K562 (cell line): ENCODE measurements around the gene COQ8A. TPM values are rescaled to one million over a fixed set of nuclear protein-coding genes. Genes with fewer than 3 reads are reported as not detected.

Experiments
- ATAC-seq: fragments of 200-7000 bp; cut with Tn5 transposase; 3 replicates; pipeline ENCODE4 v1.9.1; 2020; ENCODE audit warnings: moderate library complexity
- BruUV-seq: library from RNA; stranded (reverse); fragments of 400-500 nt; replicated peaks from 2 replicates; lab custom pipeline; 2021; lab: Mats Ljungman, UMichigan
- CTCF ChIA-PET: fragments of 300-600 bp; formaldehyde crosslinking; extraction: SDS; loops from one replicate; lab custom pipeline; 2021; ENCODE audit warnings: low intra/inter-chr PET ratio; lab: Yijun Ruan, JAX
- POLR2A ChIA-PET: fragments of 300-600, 350-650 bp; sonication (Branson Sonifier 250); formaldehyde crosslinking; extraction: SDS; loops from one replicate; lab custom pipeline; 2021; ENCODE audit warnings: antibody characterized with exemption, inconsistent platforms; lab: Yijun Ruan, JAX
- DNase-seq, 4 experiments: peaks; one replicate each; pipeline versions ENCODE4 v3.0.0 to v3.0.0-alpha.2; 2011 to 2018; ENCODE audit warnings: low spot score in 3 of 4, mixed read lengths in 3 of 4; ENCODE audit errors: extremely low read depth in 1 of 4
- FAIRE-seq: peaks from 2 replicates; lab custom pipeline; 2011; peaks lifted over from hg19 to GRCh38; lab: Jason Lieb, UNC
- H2AFZ ChIP-seq: 2 replicates; pipeline ENCODE4 v1.6.0; 2011; ENCODE audit warnings: low read depth, low read length, control low read depth, inconsistent platforms
- H3K27ac ChIP-seq: fragments of 200-600 bp; 3 replicates; pipeline ENCODE4 v1.8.0; 2011; ENCODE audit warnings: low read depth, mild to moderate bottlenecking, control low read depth, inconsistent platforms, low read length, moderate library complexity, mixed read lengths; ENCODE audit errors: extremely low read depth
- H3K27me3 ChIP-seq, 2 experiments: fragments of 300-600 bp in 1 of 2; 2 replicates in 1 of 2; 3 replicates in 1 of 2; pipeline versions ENCODE4 v1.6.0 to v1.8.0; 2011; ENCODE audit warnings: inconsistent platforms in 2 of 2, low read length in 2 of 2, mild to moderate bottlenecking in 1 of 2, mixed read lengths in 1 of 2, moderate library complexity in 1 of 2; ENCODE audit not compliant: control insufficient read depth in 2 of 2, insufficient read depth in 2 of 2
- H3K36me3 ChIP-seq: fragments of 300-600 bp; 3 replicates; pipeline ENCODE4 v1.8.0; 2011; ENCODE audit warnings: mild to moderate bottlenecking, low read length, inconsistent platforms; ENCODE audit not compliant: control insufficient read depth, insufficient read depth
- H3K4me1 ChIP-seq, 2 experiments: fragments of 200-600 bp in 1 of 2; replicated peaks in 1 of 2; 2 replicates in 1 of 2; 3 replicates in 1 of 2; pipeline versions ENCODE4 v1.5.1 to v1.8.0; 2011; ENCODE audit warnings: inconsistent platforms in 2 of 2, low read length in 2 of 2, mild to moderate bottlenecking in 1 of 2, mixed read lengths in 1 of 2, moderate library complexity in 1 of 2; ENCODE audit not compliant: control insufficient read depth in 2 of 2, insufficient read depth in 2 of 2
- H3K4me2 ChIP-seq: 2 replicates; pipeline ENCODE4 v1.6.1; 2011; ENCODE audit warnings: low read length, control low read depth, inconsistent platforms, mixed read lengths; ENCODE audit not compliant: insufficient read depth
- H3K4me3 ChIP-seq: fragments of 200-600 bp; sonication (generic), shearing (Covaris generic); 2 replicates; pipeline ENCODE4 v1.5.1; 2016; ENCODE audit warnings: control low read depth, inconsistent platforms
- H3K79me2 ChIP-seq: fragments of 200-600 bp; 3 replicates; pipeline ENCODE4 v1.8.0; 2011; ENCODE audit warnings: low read length, inconsistent platforms; ENCODE audit not compliant: control insufficient read depth, insufficient read depth
- H3K9ac ChIP-seq, 2 experiments: 2 replicates each; pipeline versions ENCODE4 v1.6.0 to v1.6.1; 2011; ENCODE audit warnings: low read depth in 2 of 2, low read length in 2 of 2, control low read depth in 1 of 2, inconsistent platforms in 1 of 2, mild to moderate bottlenecking in 1 of 2, mixed read lengths in 1 of 2; ENCODE audit not compliant: insufficient read depth in 1 of 2
- H3K9me1 ChIP-seq: one replicate; pipeline ENCODE4 v1.6.0; 2011; ENCODE audit warnings: inconsistent platforms, mild to moderate bottlenecking, low read length, moderate library complexity; ENCODE audit not compliant: control insufficient read depth, insufficient read depth
- H3K9me3 ChIP-seq: replicated peaks from 2 replicates; pipeline ENCODE4 v1.5.1; 2011; ENCODE audit warnings: low read depth, low read length, inconsistent platforms; ENCODE audit not compliant: control insufficient read depth, insufficient read depth
- H4K20me1 ChIP-seq: replicated peaks from 2 replicates; pipeline ENCODE4 v1.6.1; 2011; ENCODE audit warnings: low read length, inconsistent platforms, mixed read lengths; ENCODE audit not compliant: control insufficient read depth, insufficient read depth
- CBX2 ChIP-seq: fragments of 200-600 bp; sonication (generic); IDR thresholded peaks from one replicate; pipeline ENCODE4 v1.6.1; 2012; ENCODE audit warnings: mild to moderate bottlenecking, low read length, inconsistent platforms; ENCODE audit not compliant: insufficient read depth, poor library complexity, severe bottlenecking
- FOXA3 ChIP-seq, 2 experiments: fragments of 450-650 bp in 1 of 2; sonication (generic) in 1 of 2; formaldehyde crosslinking; IDR thresholded peaks in 1 of 2; conservative IDR thresholded peaks in 1 of 2; 2 replicates each; pipeline versions ENCODE4 v1.4.0 to v1.8.0; 2020 to 2022; ENCODE audit warnings: mild to moderate bottlenecking in 2 of 2, missing genetic modification reagents in 1 of 2
- GABPB2 ChIP-seq: fragments of 250-450 bp; sonication (Bioruptor Pico); conservative IDR thresholded peaks from 2 replicates; pipeline ENCODE4 v1.5.1; 2021; ENCODE audit warnings: mild to moderate bottlenecking
- GTF2E2 ChIP-seq: fragments of 200-800 bp; sonication (Bioruptor generic); IDR thresholded peaks from 2 replicates; pipeline ENCODE4 v1.6.1; 2016; ENCODE audit warnings: missing genetic modification characterization, missing compliant biosample characterization
- HDAC2 ChIP-seq: fragments of 450-650 bp; IDR thresholded peaks from 2 replicates; pipeline ENCODE4 v1.6.1; 2016; ENCODE audit warnings: mild to moderate bottlenecking
- MAZ ChIP-seq, 2 experiments: fragments of 450-650 bp in 1 of 2; sonication (generic) in 1 of 2; formaldehyde crosslinking; IDR thresholded peaks in 1 of 2; conservative IDR thresholded peaks in 1 of 2; 2 replicates each; pipeline versions ENCODE4 v1.4.0 to v1.5.0; 2020; ENCODE audit warnings: mild to moderate bottlenecking in 1 of 2, missing genetic modification reagents in 1 of 2
- NCOA6 ChIP-seq: fragments of 450-650 bp; IDR thresholded peaks from 2 replicates; pipeline ENCODE4 v1.6.1; 2017; ENCODE audit warnings: mild to moderate bottlenecking
- NCOR1 ChIP-seq: fragments of 450-650 bp; IDR thresholded peaks from 2 replicates; pipeline ENCODE4 v1.6.1; 2016; ENCODE audit warnings: mild to moderate bottlenecking, moderate library complexity
- NFATC3 ChIP-seq: fragments of 450-650 bp; IDR thresholded peaks from 2 replicates; pipeline ENCODE4 v1.6.1; 2017; ENCODE audit warnings: mild to moderate bottlenecking
- RCOR1 ChIP-seq, 2 experiments: IDR thresholded peaks; 2 replicates each; pipeline ENCODE4 v1.6.1; 2012; ENCODE audit warnings: low read depth in 2 of 2, low read length in 2 of 2, borderline replicate concordance in 1 of 2, improper control_type of control experiment in 1 of 2
- SMARCA5 ChIP-seq: fragments of 450-650 bp; IDR thresholded peaks from 2 replicates; pipeline ENCODE4 v1.6.1; 2016
- ZZZ3 ChIP-seq: fragments of 450-650 bp; IDR thresholded peaks from 2 replicates; pipeline ENCODE4 v1.6.1; 2016; ENCODE audit warnings: antibody characterized with exemption, mild to moderate bottlenecking, moderate library complexity
- WGBS: fragments of 100-300 bp; shearing (Covaris generic); methylation state at CpG from one replicate; pipeline ENCODE4 v1.1.6; 2016; ENCODE audit warnings: low coverage, mixed read lengths; ENCODE audit not compliant: insufficient coverage; ENCODE audit errors: missing lambda C conversion rate; 5-methylcytosine and 5-hydroxymethylcytosine counted together
- in situ Hi-C: fragments of 300-500 bp; cut with MboI; formaldehyde crosslinking; loops from 4 replicates; pipeline ENCODE4 v1.15.0; 2018; ENCODE audit warnings: inconsistent platforms, mixed read lengths
- intact Hi-C: fragments of 100-400 bp; cut with micrococcal nuclease; formaldehyde crosslinking; loops from 2 replicates; pipeline ENCODE4 v1.14.2; 2022
- polyA plus RNA-seq, 8 experiments: library from polyadenylated mRNA; depleted of rRNA in 4 of 8; stranded (reverse) in 5 of 8; unstranded in 3 of 8; fragments of >200 nt; fragmentation: Nextera tagmentation in 2 of 8; fragmentation: Illumina TruSeq in 1 of 8; extraction: Ambion mirVana in 2 of 8; extraction: Trizol in 1 of 8; gene quantifications; 2 replicates each; pipeline versions ENCODE4 v1.2.1 to v1.2.3, GENCODE V29; 2011 to 2014; ENCODE audit warnings: inconsistent platforms in 1 of 8, missing spikeins in 1 of 8
- total RNA-seq, 7 experiments: library from RNA; depleted of rRNA in 6 of 7; stranded (reverse); fragments of >200 nt in 6 of 7; fragmentation: Illumina TruSeq in 2 of 7; extraction: Trizol in 2 of 7; gene quantifications; 2 replicates each; pipeline versions ENCODE4 v1.2.1 to v1.2.3, GENCODE V29; 2011 to 2021; ENCODE audit warnings: low replicate concordance in 1 of 7
- TF ChIP-seq, protein P1 (sequence below): sonication (generic); formaldehyde crosslinking; IDR thresholded peaks from 2 replicates; pipeline ENCODE4 v1.8.1; 2023; ENCODE audit warnings: mild to moderate bottlenecking, missing genetic modification reagents
- TF ChIP-seq, protein P2 (sequence below): fragments of 250-450 bp; sonication (Bioruptor Pico); IDR thresholded peaks from 2 replicates; pipeline ENCODE4 v1.5.0; 2021
- TF ChIP-seq, protein P3 (sequence below): fragments of 450-650 bp; formaldehyde crosslinking; IDR thresholded peaks from 2 replicates; pipeline ENCODE4 v1.4.0; 2020; ENCODE audit warnings: mild to moderate bottlenecking
- TF ChIP-seq, protein P4 (sequence below): fragments of 450-650 bp; IDR thresholded peaks from 2 replicates; pipeline ENCODE4 v1.6.1; 2016; ENCODE audit warnings: borderline replicate concordance

Gene COQ8A
- total and polyA plus RNA-seq, 9 of the 15 experiments (the other 6 are each of a cell fraction or from before 2014, with no cell fraction given) = 2.6 to 54.3 (median 32.4) TPM

DNA sequence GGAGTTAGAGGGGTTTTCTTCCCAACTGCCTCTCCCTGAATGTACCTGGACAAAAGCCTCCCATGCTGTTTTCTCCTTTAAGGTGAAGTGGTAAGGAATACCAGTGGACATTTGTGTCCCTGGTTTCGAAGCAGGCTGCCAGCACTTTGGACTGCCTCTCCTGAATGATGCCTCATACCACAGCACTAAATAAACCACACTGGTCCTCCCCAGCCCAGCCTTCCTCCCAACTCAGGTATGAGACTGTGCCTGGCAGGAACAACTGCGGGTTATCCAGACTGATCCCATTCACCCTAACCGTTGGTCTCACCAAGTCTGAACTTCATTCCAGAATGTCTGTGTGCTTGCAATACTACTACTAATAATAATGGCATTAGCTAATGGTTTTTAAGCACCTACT lies 9.3 kb downstream of the COQ8A start (continued):
- TF ChIP-seq, protein P1, sequence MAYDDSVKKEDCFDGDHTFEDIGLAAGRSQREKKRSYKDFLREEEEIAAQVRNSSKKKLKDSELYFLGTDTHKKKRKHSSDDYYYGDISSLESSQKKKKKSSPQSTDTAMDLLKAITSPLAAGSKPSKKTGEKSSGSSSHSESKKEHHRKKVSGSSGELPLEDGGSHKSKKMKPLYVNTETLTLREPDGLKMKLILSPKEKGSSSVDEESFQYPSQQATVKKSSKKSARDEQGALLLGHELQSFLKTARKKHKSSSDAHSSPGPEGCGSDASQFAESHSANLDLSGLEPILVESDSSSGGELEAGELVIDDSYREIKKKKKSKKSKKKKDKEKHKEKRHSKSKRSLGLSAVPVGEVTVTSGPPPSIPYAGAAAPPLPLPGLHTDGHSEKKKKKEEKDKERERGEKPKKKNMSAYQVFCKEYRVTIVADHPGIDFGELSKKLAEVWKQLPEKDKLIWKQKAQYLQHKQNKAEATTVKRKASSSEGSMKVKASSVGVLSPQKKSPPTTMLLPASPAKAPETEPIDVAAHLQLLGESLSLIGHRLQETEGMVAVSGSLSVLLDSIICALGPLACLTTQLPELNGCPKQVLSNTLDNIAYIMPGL (CRISPR knock-in tag) = no peak

DNA sequence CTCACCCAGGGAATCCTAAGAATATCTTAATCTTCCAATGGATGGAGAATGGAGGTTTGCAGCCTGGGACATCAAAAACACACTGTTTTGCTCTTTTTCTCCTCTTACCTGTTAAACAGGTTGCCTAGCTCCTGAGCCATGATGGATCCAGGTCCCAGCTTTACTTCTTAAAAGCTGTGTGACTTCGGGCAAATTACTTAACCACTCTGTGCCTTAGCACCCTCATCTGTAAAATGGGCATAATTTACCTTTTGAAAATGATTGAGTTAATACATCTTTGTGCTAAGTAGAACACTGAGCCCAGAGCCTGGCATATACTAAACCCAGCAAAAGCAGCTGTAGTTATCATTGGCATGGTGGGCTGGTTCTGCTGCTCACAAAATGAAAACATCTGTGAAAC lies 10.2 kb downstream of the COQ8A start:
- Histone ChIP-seq H4K20me1 (peaks cover 10% of the 10 kb centered on the region), H3K4me2 (no peak overlapping the region), H2AFZ (no peak overlapping the region), H3K79me2 (peaks cover 22% of the 10 kb centered on the region), H3K9ac (no peak overlapping the region), H3K4me1 (peaks cover under 1 to 9% of the 10 kb centered on the region in 2 experiments; a peak in 3 of 5 replicates), H3K9me3 (no peaks in the 10 kb centered on the region), H3K4me3 (no peak overlapping the region), H3K27ac (no peak overlapping the region), H3K36me3 (no peaks in the 10 kb centered on the region), H3K9me1 (no peaks in the 10 kb centered on the region), H3K27me3 (no peaks in the 10 kb centered on the region)
- intact Hi-C loops = no loop called here
- no peak for DNase-seq
- ChIA-PET CTCF (no interaction called here), POLR2A (interaction anchor here (0.5 to 3.3 kb wide), 4 partner anchors 10 to 545 kb away, joined by 3 to 14 read pairs (median 8); partner anchors contain the start of gene COQ8A)
- in situ Hi-C loops = no loop called here
- FAIRE-seq = no peak
- no TSS peak for BruUV-seq
- ATAC-seq = no peak
- 71% methylated on average over 1 of the region's 1 CpG for WGBS
- no peak for TF ChIP-seq GABPB2
- peak; percentile 95 for TF ChIP-seq SMARCA5
- 0 out of 4 replicates have a peak, but pooled peaks of 1 of the 2 experiments have one; percentile 16 for TF ChIP-seq FOXA3 (CRISPR knock-in tag; conservative IDR thresholded peaks at IDR 0.05 in 1 of 2, IDR thresholded peaks at IDR 0.05 in 1 of 2)
- peak in 1 of 2 experiments; percentile 66; a peak in 1 of 4 replicates for TF ChIP-seq RCOR1 (IDR thresholded peaks at IDR 0.05; ENCODE audit: borderline replicate concordance in 1 of 2, low read depth in 2 of 2, low read length in 2 of 2)
- no peak for TF ChIP-seq ZZZ3
- no peak for TF ChIP-seq NCOA6
- TF ChIP-seq HDAC2 = peak; percentile 76; the same call in 1 of the 2 replicates
- no peak for TF ChIP-seq MAZ (CRISPR knock-in tag; conservative IDR thresholded peaks at IDR 0.05 in 1 of 2, IDR thresholded peaks at IDR 0.05 in 1 of 2)
- TF ChIP-seq, protein P2, sequence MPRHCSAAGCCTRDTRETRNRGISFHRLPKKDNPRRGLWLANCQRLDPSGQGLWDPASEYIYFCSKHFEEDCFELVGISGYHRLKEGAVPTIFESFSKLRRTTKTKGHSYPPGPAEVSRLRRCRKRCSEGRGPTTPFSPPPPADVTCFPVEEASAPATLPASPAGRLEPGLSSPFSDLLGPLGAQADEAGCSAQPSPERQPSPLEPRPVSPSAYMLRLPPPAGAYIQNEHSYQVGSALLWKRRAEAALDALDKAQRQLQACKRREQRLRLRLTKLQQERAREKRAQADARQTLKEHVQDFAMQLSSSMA (CRISPR knock-in tag) = no peak
- TF ChIP-seq, protein P3, sequence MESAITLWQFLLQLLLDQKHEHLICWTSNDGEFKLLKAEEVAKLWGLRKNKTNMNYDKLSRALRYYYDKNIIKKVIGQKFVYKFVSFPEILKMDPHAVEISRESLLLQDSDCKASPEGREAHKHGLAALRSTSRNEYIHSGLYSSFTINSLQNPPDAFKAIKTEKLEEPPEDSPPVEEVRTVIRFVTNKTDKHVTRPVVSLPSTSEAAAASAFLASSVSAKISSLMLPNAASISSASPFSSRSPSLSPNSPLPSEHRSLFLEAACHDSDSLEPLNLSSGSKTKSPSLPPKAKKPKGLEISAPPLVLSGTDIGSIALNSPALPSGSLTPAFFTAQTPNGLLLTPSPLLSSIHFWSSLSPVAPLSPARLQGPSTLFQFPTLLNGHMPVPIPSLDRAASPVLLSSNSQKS = no peak
- no peak for TF ChIP-seq NFATC3
- TF ChIP-seq NCOR1 = no peak
- no peak for TF ChIP-seq GTF2E2 (tag)
- TF ChIP-seq, protein P4, sequence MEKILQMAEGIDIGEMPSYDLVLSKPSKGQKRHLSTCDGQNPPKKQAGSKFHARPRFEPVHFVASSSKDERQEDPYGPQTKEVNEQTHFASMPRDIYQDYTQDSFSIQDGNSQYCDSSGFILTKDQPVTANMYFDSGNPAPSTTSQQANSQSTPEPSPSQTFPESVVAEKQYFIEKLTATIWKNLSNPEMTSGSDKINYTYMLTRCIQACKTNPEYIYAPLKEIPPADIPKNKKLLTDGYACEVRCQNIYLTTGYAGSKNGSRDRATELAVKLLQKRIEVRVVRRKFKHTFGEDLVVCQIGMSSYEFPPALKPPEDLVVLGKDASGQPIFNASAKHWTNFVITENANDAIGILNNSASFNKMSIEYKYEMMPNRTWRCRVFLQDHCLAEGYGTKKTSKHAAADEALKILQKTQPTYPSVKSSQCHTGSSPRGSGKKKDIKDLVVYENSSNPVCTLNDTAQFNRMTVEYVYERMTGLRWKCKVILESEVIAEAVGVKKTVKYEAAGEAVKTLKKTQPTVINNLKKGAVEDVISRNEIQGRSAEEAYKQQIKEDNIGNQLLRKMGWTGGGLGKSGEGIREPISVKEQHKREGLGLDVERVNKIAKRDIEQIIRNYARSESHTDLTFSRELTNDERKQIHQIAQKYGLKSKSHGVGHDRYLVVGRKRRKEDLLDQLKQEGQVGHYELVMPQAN = no peak
- no peak for TF ChIP-seq CBX2
